Smooth muscle cell (in vitro differentiated cells): ENCODE measurements around the gene ZNF562. TPM values are rescaled to one million over a fixed set of nuclear protein-coding genes. Genes with fewer than 3 reads are reported as not detected.

Experiments used
- DNase-seq: peaks from one replicate; lab custom pipeline; 2025; ENCODE audit not compliant: unreplicated experiment; lab: John Stamatoyannopoulos, UW
- H2AFZ ChIP-seq: fragments of 200-600 bp; sonication (generic); 2 replicates; pipeline ENCODE4 v1.6.0; 2016; ENCODE audit warnings: antibody characterized with exemption, low read depth, mild to moderate bottlenecking
- H3F3A ChIP-seq: fragments of 200-600 bp; sonication (generic); 2 replicates; pipeline ENCODE4 v1.6.0; 2017; ENCODE audit warnings: antibody characterized with exemption, low read depth
- H3K27ac ChIP-seq: fragments of 200-600 bp; sonication (generic); 2 replicates; pipeline ENCODE4 v1.5.1; 2016; ENCODE audit warnings: low read depth, mild to moderate bottlenecking
- H3K27me3 ChIP-seq: fragments of 200-600 bp; sonication (generic); 2 replicates; pipeline ENCODE4 v1.6.1; 2016; ENCODE audit warnings: low read depth, mild to moderate bottlenecking
- H3K36me3 ChIP-seq: fragments of 200-600 bp; sonication (generic); 2 replicates; pipeline ENCODE4 v1.5.1; 2016; ENCODE audit warnings: low read depth
- H3K4me1 ChIP-seq: fragments of 200-600 bp; sonication (generic); 2 replicates; pipeline ENCODE4 v1.5.1; 2016; ENCODE audit warnings: low read depth
- H3K4me2 ChIP-seq: fragments of 200-600 bp; sonication (generic); 2 replicates; pipeline ENCODE4 v1.6.0; 2016; ENCODE audit warnings: mild to moderate bottlenecking
- H3K4me3 ChIP-seq: fragments of 200-600 bp; sonication (generic); 2 replicates; pipeline ENCODE4 v1.5.1; 2016; ENCODE audit warnings: mild to moderate bottlenecking
- H3K79me2 ChIP-seq: fragments of 200-600 bp; sonication (generic); 2 replicates; pipeline ENCODE4 v1.6.0; 2016; ENCODE audit warnings: low read depth, mild to moderate bottlenecking
- H3K9ac ChIP-seq: fragments of 200-600 bp; sonication (generic); 2 replicates; pipeline ENCODE4 v1.6.0; 2016; ENCODE audit warnings: low read depth
- H3K9me3 ChIP-seq: fragments of 200-600 bp; sonication (generic); replicated peaks from 2 replicates; pipeline ENCODE4 v1.5.1; 2016; ENCODE audit warnings: low read depth
- H4K20me1 ChIP-seq: fragments of 200-600 bp; sonication (generic); 2 replicates; pipeline ENCODE4 v1.6.0; 2016; ENCODE audit warnings: low read depth
- WGBS: methylation state at CpG from one replicate; pipeline ENCODE4 v1.1.7; 2016; ENCODE audit warnings: low lambda C conversion rate; 5-methylcytosine and 5-hydroxymethylcytosine counted together
- polyA plus RNA-seq: library from polyadenylated mRNA; unstranded; fragments of >200 nt; fragmentation: Nextera tagmentation; extraction: Ambion mirVana; gene quantifications from 2 replicates; pipeline ENCODE4 v1.2.1, GENCODE V29; 2016
- total RNA-seq: library from RNA; depleted of rRNA; stranded (reverse); fragments of >200 nt; gene quantifications from 2 replicates; pipeline ENCODE4 v1.2.3, GENCODE V29; 2014
- TF ChIP-seq, protein P1 (sequence below): fragments of 200-600 bp; sonication (generic); IDR thresholded peaks from 2 replicates; pipeline ENCODE4 v1.5.1; 2017; ENCODE audit warnings: borderline replicate concordance, mild to moderate bottlenecking, antibody characterized with exemption; ENCODE audit not compliant: insufficient read depth, poor library complexity, severe bottlenecking

The ZNF562 gene
- total and polyA plus RNA-seq, 2 experiments from 2014 or later, result 0.36 to 0.86 TPM

- peaks cover 10% of the 10 kb centered on the region for H3K9me3 ChIP-seq
- no peak overlapping the region for H2AFZ ChIP-seq
- DNase-seq, result no peak
- no peaks in the 10 kb centered on the region for H3K4me1 ChIP-seq
- 61% methylated on average over 4 of the region's 4 CpGs for WGBS
- no peak overlapping the region for H3K4me3 ChIP-seq
- H3K9ac ChIP-seq, result no peak overlapping the region
- H3K27me3 ChIP-seq, result no peaks in the 10 kb centered on the region
- no peak overlapping the region for H3K27ac ChIP-seq
- H3K4me2 ChIP-seq, result no peak overlapping the region
- H3F3A ChIP-seq, result no peaks in the 10 kb centered on the region
- no peaks in the 10 kb centered on the region for H3K36me3 ChIP-seq
- TF ChIP-seq, protein P1, sequence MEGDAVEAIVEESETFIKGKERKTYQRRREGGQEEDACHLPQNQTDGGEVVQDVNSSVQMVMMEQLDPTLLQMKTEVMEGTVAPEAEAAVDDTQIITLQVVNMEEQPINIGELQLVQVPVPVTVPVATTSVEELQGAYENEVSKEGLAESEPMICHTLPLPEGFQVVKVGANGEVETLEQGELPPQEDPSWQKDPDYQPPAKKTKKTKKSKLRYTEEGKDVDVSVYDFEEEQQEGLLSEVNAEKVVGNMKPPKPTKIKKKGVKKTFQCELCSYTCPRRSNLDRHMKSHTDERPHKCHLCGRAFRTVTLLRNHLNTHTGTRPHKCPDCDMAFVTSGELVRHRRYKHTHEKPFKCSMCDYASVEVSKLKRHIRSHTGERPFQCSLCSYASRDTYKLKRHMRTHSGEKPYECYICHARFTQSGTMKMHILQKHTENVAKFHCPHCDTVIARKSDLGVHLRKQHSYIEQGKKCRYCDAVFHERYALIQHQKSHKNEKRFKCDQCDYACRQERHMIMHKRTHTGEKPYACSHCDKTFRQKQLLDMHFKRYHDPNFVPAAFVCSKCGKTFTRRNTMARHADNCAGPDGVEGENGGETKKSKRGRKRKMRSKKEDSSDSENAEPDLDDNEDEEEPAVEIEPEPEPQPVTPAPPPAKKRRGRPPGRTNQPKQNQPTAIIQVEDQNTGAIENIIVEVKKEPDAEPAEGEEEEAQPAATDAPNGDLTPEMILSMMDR, result no peak
- no peaks in the 10 kb centered on the region for H3K79me2 ChIP-seq
- H4K20me1 ChIP-seq, result no peaks in the 10 kb centered on the region
Observed at GRCh38 chr19:9672893-9673292, 2.0 kb downstream of the ZNF562 start.

DNA sequence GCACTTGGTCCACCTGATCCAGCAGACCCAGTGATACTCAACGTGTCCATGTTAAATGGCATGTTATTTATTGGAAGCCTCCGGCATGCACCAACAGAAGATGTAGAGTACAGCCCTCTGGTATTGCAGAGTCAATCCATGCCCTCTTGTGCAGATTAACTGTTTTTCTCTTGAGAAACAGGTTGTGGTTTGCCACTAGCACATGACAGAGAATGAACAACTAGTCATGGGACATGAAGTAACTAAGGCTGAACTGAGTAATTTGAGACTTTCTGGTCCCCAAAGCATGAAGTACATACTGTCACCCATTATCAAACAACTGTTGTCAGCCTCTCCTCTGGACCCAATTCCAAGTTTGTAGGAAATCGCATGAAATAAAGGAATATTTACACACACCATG, 3.2 kb downstream of the ZNF562 start:
- Histone ChIP-seq H2AFZ (no peak overlapping the region), H4K20me1 (no peaks in the 10 kb centered on the region), H3F3A (no peaks in the 10 kb centered on the region), H3K4me2 (no peak overlapping the region), H3K79me2 (no peaks in the 10 kb centered on the region), H3K9ac (no peak overlapping the region), H3K4me1 (no peaks in the 10 kb centered on the region), H3K27me3 (no peaks in the 10 kb centered on the region), H3K9me3 (peaks cover 10% of the 10 kb centered on the region), H3K36me3 (no peaks in the 10 kb centered on the region), H3K27ac (no peak overlapping the region), H3K4me3 (no peak overlapping the region)
- DNase-seq, result no peak
- TF ChIP-seq, protein P1, result no peak
- WGBS, result 85% methylated on average over 3 of the region's 3 CpGs

DNA sequence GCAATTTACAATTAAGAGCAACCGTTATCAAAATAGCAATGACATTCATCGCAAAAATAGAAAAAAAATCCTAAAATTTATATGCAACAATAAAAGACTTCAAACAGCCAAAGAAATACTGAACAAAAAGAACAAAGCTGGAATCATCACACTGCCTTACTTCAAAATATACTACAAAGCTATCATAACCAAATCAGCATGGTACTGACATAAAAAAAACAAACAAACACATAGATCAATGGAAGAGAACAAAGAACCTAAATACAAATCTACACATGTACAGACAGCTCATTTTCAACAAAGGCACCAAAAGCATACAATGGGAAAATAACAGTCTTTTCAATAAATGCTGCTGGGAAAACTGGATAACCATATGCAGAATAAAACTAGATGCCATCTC, 6.4 kb downstream of the ZNF562 start:
- DNase-seq, result no peak
- Histone ChIP-seq H3K9me3 (peaks cover 10% of the 10 kb centered on the region), H3K27ac (no peak overlapping the region), H3K4me1 (no peaks in the 10 kb centered on the region), H3K79me2 (no peaks in the 10 kb centered on the region), H3K9ac (no peak overlapping the region), H3K36me3 (no peaks in the 10 kb centered on the region), H3K4me3 (no peak overlapping the region), H3F3A (no peaks in the 10 kb centered on the region), H3K27me3 (no peaks in the 10 kb centered on the region), H3K4me2 (no peak overlapping the region), H4K20me1 (no peaks in the 10 kb centered on the region), H2AFZ (no peak overlapping the region)
- WGBS, result 100% methylated on average over 2 of the region's 2 CpGs
- TF ChIP-seq, protein P1, result no peak

- TF ChIP-seq, protein P1, result no peak
- Histone ChIP-seq H3K9me3 (peaks cover 10% of the 10 kb centered on the region), H3K27ac (no peak overlapping the region), H3K27me3 (no peaks in the 10 kb centered on the region), H3K79me2 (no peaks in the 10 kb centered on the region), H3K4me3 (no peak overlapping the region), H3K36me3 (no peaks in the 10 kb centered on the region), H3K4me2 (no peak overlapping the region), H3K9ac (no peak overlapping the region), H3F3A (no peaks in the 10 kb centered on the region), H2AFZ (no peak overlapping the region), H3K4me1 (no peaks in the 10 kb centered on the region), H4K20me1 (no peaks in the 10 kb centered on the region)
- no peak for DNase-seq
- WGBS, result 94% methylated on average over 3 of the region's 3 CpGs
Observed at GRCh38 chr19:9667898-9668297, 7.0 kb downstream of the ZNF562 start.
